ENCODE measurements around the gene NFATC2.

Gene NFATC2

DNA sequence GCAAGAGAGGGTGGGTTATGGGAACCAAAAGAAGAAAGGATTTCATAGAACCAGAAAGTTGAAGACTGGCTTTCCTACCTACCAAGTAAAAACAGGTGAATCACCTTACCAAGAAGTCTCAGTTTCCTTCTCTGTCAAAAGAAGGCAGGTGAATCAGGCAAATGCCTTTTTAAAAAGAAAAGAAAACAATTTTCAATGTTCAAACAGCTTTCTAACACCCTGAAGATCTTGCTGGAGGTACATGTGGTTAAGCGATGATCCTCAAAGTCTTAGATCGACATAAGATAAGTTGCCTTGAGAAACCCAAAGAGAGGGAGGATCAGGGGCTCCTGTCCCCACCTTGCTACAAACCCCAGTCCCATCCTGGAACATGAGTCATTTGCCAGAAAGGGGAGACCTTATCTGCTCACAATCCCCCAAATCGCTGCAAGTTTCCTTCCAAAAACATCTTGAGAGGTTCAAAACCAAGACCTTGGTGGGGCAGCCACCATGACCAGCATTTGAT lies 71.6 kb downstream of the NFATC2 start:
- TF ChIP-seq TAF1 (IDR thresholded peaks at IDR 0.05; ENCODE audit: borderline replicate concordance, insufficient read depth, low read length) (no peak), FOXP2 (optimal IDR thresholded peaks at IDR 0.05; ENCODE audit: borderline replicate concordance, extremely low read depth, extremely low read length, insufficient read depth) (no peak), POLR2AphosphoS5 (IDR thresholded peaks at IDR 0.05; ENCODE audit: low read depth, low read length) (no peak), SIN3A (IDR thresholded peaks at IDR 0.05; ENCODE audit: borderline replicate concordance, insufficient read depth, low read length) (no peak)
- TF ChIP-seq, protein P1, sequence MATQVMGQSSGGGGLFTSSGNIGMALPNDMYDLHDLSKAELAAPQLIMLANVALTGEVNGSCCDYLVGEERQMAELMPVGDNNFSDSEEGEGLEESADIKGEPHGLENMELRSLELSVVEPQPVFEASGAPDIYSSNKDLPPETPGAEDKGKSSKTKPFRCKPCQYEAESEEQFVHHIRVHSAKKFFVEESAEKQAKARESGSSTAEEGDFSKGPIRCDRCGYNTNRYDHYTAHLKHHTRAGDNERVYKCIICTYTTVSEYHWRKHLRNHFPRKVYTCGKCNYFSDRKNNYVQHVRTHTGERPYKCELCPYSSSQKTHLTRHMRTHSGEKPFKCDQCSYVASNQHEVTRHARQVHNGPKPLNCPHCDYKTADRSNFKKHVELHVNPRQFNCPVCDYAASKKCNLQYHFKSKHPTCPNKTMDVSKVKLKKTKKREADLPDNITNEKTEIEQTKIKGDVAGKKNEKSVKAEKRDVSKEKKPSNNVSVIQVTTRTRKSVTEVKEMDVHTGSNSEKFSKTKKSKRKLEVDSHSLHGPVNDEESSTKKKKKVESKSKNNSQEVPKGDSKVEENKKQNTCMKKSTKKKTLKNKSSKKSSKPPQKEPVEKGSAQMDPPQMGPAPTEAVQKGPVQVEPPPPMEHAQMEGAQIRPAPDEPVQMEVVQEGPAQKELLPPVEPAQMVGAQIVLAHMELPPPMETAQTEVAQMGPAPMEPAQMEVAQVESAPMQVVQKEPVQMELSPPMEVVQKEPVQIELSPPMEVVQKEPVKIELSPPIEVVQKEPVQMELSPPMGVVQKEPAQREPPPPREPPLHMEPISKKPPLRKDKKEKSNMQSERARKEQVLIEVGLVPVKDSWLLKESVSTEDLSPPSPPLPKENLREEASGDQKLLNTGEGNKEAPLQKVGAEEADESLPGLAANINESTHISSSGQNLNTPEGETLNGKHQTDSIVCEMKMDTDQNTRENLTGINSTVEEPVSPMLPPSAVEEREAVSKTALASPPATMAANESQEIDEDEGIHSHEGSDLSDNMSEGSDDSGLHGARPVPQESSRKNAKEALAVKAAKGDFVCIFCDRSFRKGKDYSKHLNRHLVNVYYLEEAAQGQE (IDR thresholded peaks at IDR 0.05; ENCODE audit: insufficient read depth in 1 of 2, low read depth in 2 of 2, low read length in 2 of 2): no peak

DNA sequence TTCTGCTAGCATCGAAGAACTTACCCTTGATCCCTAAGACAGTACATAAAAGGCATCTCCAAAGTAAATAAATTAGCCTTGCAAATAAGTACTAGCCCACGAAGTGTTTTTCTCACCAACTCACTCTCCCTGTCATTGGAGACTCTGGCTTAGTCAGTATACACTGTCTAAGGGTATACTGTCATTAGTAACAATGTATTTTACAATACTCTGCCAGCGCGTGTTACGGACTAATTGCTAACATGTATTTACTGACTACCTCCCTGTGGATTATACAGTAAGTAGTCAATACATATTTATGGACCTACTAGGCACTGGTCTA lies 72.1 kb downstream of the NFATC2 start:
- TF ChIP-seq FOXP2 (optimal IDR thresholded peaks at IDR 0.05; ENCODE audit: borderline replicate concordance, extremely low read depth, extremely low read length, insufficient read depth) (no peak), POLR2AphosphoS5 (IDR thresholded peaks at IDR 0.05; ENCODE audit: low read depth, low read length) (no peak), TAF1 (IDR thresholded peaks at IDR 0.05; ENCODE audit: borderline replicate concordance, insufficient read depth, low read length) (no peak), SIN3A (IDR thresholded peaks at IDR 0.05; ENCODE audit: borderline replicate concordance, insufficient read depth, low read length) (no peak)
- TF ChIP-seq, protein P1 (IDR thresholded peaks at IDR 0.05; ENCODE audit: insufficient read depth in 1 of 2, low read depth in 2 of 2, low read length in 2 of 2): no peak

DNA sequence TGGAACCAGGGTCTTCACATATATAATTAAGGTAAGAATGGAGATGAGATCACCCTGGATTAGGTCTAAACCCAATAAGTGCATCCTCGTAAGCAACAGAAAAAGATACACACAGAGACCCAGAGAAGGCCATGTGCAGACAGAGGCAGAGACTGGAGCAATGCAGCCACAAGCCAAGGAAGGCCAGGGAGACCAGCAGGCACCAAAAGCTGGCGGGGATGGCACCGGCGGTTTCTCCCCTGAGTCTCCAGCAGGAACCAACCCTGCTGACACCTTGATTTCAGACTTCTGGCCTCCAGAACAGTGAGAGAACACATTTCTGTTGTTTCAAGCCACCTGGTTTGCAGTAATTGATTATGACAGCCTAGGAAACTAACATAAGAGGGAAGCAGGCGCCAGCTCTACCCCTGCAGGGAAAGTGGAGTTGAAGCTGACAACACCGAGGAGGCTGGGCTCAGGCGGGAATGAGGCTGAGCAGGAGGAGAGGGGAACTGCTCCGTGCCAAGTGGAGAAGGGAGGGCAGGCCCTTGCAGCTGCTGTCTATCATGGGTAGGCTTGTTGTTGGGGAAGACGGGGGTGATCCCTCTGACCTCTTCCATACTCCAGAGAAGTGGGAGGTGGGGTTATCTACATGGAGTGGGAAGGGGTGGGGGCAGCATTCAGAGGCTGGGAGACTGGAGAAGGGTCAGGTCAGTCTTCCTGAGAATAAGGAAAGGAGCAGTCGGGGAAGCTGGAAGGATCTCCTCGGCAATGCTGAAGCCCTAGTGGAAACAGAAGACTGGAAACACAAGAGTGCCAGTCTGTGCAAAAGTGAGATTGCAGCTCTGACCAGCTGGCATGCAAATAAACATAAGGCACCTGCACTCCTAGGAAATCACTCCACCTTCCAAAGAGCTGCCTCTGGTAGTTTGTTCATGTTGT lies 72.7 kb downstream of the NFATC2 start:
- TF ChIP-seq, protein P1 (IDR thresholded peaks at IDR 0.05; ENCODE audit: insufficient read depth in 1 of 2, low read depth in 2 of 2, low read length in 2 of 2): no peak

DNA sequence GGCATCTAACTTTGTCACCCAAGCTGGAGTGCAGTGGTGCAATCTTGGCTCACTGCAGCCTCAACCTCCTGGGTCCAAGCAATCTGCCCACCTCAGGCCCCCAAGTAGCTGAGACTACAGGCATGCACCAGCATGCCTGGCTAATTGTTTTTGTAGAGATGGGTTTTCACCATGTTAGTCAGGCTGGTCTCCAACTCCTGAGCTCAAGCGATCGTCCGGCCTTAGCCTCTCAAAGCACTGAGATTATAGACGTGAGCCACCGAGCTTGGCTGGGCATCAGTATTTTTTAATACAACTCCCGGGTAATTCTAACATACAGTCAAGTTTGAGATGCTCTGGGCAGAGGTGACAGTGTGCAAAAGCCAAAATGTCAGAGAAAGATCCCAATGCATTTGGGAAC lies 73.5 kb downstream of the NFATC2 start:
- TF ChIP-seq SIN3A (IDR thresholded peaks at IDR 0.05; ENCODE audit: borderline replicate concordance, insufficient read depth, low read length): no peak
- TF ChIP-seq, protein P1 (IDR thresholded peaks at IDR 0.05; ENCODE audit: insufficient read depth in 1 of 2, low read depth in 2 of 2, low read length in 2 of 2): no peak
- no peak for TF ChIP-seq TAF1 (IDR thresholded peaks at IDR 0.05; ENCODE audit: borderline replicate concordance, insufficient read depth, low read length)
- TF ChIP-seq POLR2AphosphoS5 (IDR thresholded peaks at IDR 0.05; ENCODE audit: low read depth, low read length): no peak
- no peak for TF ChIP-seq FOXP2 (optimal IDR thresholded peaks at IDR 0.05; ENCODE audit: borderline replicate concordance, extremely low read depth, extremely low read length, insufficient read depth)

All from PFSK-1 (cell line).